Panc1 (cell line): ENCODE measurements around the gene WWOX. TPM values are rescaled to one million over a fixed set of nuclear protein-coding genes. Genes with fewer than 3 reads are reported as not detected.

ENCODE experiments used
- ATAC-seq: fragments of 200-7000 bp; cut with Tn5 transposase; 2 replicates; pipeline ENCODE4 v1.9.1; 2020; ENCODE audit warnings: mild to moderate bottlenecking, moderate library complexity
- BruUV-seq: library from RNA; stranded (reverse); fragments of 400-500 nt; replicated peaks from 2 replicates; lab custom pipeline; 2021; lab: Mats Ljungman, UMichigan
- CTCF ChIA-PET: fragments of 300-600 bp; sonication (Branson Sonifier 250); formaldehyde crosslinking; loops from one replicate; lab custom pipeline; 2022; ENCODE audit warnings: antibody characterized with exemption; lab: Charles Lee
- POLR2A ChIA-PET: fragments of 300-600 bp; sonication (Branson Sonifier 250); formaldehyde crosslinking; loops from one replicate; lab custom pipeline; 2022; ENCODE audit warnings: antibody characterized with exemption; lab: Charles Lee
- DNase-seq: peaks from one replicate; pipeline ENCODE4 v3.0.0-alpha.2; 2010; ENCODE audit warnings: low read depth, low spot score
- H3K27ac ChIP-seq: 2 replicates; pipeline ENCODE4 v1.5.1; 2011; ENCODE audit warnings: mild to moderate bottlenecking, low read length, inconsistent platforms
- H3K27me3 ChIP-seq: fragments of 200-500 bp; sonication (Bioruptor generic); 2 replicates; pipeline ENCODE4 v1.6.0; 2014; ENCODE audit warnings: low read length, inconsistent platforms; ENCODE audit not compliant: control insufficient read depth, insufficient read depth
- H3K36me3 ChIP-seq: fragments of 200-500 bp; sonication (Bioruptor generic); 2 replicates; pipeline ENCODE4 v1.5.1; 2014; ENCODE audit warnings: inconsistent platforms, mild to moderate bottlenecking, low read length, moderate library complexity; ENCODE audit not compliant: control insufficient read depth, insufficient read depth
- H3K4me1 ChIP-seq: 2 replicates; pipeline ENCODE4 v1.5.1; 2011; ENCODE audit warnings: inconsistent platforms, mild to moderate bottlenecking, low read length, moderate library complexity; ENCODE audit not compliant: control insufficient read depth, insufficient read depth
- H3K4me3 ChIP-seq, 2 experiments: 2 replicates each; pipeline ENCODE4 v1.5.1; 2011 to 2012; ENCODE audit warnings: low read depth in 2 of 2, low read length in 2 of 2, mild to moderate bottlenecking in 2 of 2, inconsistent platforms in 1 of 2, moderate library complexity in 1 of 2
- H3K9me3 ChIP-seq: fragments of 200-500 bp; sonication (Bioruptor generic); 2 replicates; pipeline ENCODE4 v1.5.1; 2014; ENCODE audit warnings: low read depth, mild to moderate bottlenecking, inconsistent platforms, low read length, moderate library complexity; ENCODE audit not compliant: control insufficient read depth, insufficient read depth
- CTCF ChIP-seq: fragments of 450-650 bp; IDR thresholded peaks from 2 replicates; pipeline ENCODE4 v1.5.1; 2017; ENCODE audit warnings: mild to moderate bottlenecking
- POLR2AphosphoS5 ChIP-seq: IDR thresholded peaks from 2 replicates; pipeline ENCODE4 v1.6.1; 2012; ENCODE audit warnings: mild to moderate bottlenecking, low read depth, low read length, moderate library complexity
- REST ChIP-seq, 2 experiments: IDR thresholded peaks; 2 replicates each; pipeline ENCODE4 v1.6.1; 2011 to 2012; ENCODE audit warnings: low read depth in 2 of 2, control low read depth in 1 of 2, low read length in 1 of 2, mild to moderate bottlenecking in 1 of 2, moderate library complexity in 1 of 2; ENCODE audit not compliant: insufficient read depth in 1 of 2
- SIN3A ChIP-seq: IDR thresholded peaks from 2 replicates; pipeline ENCODE4 v1.6.1; 2012; ENCODE audit warnings: low read depth, mild to moderate bottlenecking, low read length, moderate library complexity, borderline replicate concordance; ENCODE audit not compliant: insufficient read depth
- TCF7L2 ChIP-seq: IDR thresholded peaks from 2 replicates; pipeline ENCODE4 v1.6.1; 2011; ENCODE audit warnings: mild to moderate bottlenecking, low read depth, low read length, inconsistent platforms
- in situ Hi-C: cut with HindIII; loops from 2 replicates; pipeline ENCODE4 v1.10.0; 2016; ENCODE audit warnings: low sequenced_read_pairs, low pct_unique_long_range_greater_than_20kb
- intact Hi-C: fragments of 100-400 bp; cut with micrococcal nuclease; formaldehyde crosslinking; loops from one replicate; pipeline ENCODE4 v1.10.0; 2022; ENCODE audit not compliant: unreplicated experiment
- total RNA-seq: library from RNA; stranded (reverse); gene quantifications from one replicate; pipeline ENCODE4 v1.2.1, GENCODE V29; 2021; ENCODE audit not compliant: unreplicated experiment

WWOX gene
- total RNA-seq, 1 experiment from 2014 or later: 12.5 TPM

GRCh38 chr16:79077346-79077745 lies 977.9 kb downstream of the WWOX start:
- Histone ChIP-seq H3K4me1 (no peaks in the 10 kb centered on the region), H3K27me3 (no peaks in the 10 kb centered on the region; the same call in 1 of the 2 replicates), H3K27ac (no peak overlapping the region), H3K4me3 (no peak overlapping the region), H3K36me3 (no peaks in the 10 kb centered on the region), H3K9me3 (no peaks in the 10 kb centered on the region)
- ATAC-seq: no peak
- no peak for DNase-seq
- intact Hi-C loops: no loop called here
- in situ Hi-C loops: no loop called here
- no TSS peak for BruUV-seq
- CTCF ChIA-PET: no interaction called here
- TF ChIP-seq CTCF (no peak), POLR2AphosphoS5 (no peak), SIN3A (no peak), TCF7L2 (no peak), REST (IDR thresholded peaks at IDR 0.05; ENCODE audit: insufficient read depth in 1 of 2, low read depth in 2 of 2, low read length in 1 of 2) (no peak)
- POLR2A ChIA-PET: no interaction called here

- CTCF ChIA-PET: no interaction called here
- TF ChIP-seq POLR2AphosphoS5 (no peak), SIN3A (no peak), CTCF (no peak)
- in situ Hi-C loops: no loop called here
- DNase-seq (no peak), ATAC-seq (no peak)
- no peaks in the 10 kb centered on the region for H3K9me3 ChIP-seq
- no peaks in the 10 kb centered on the region for H3K4me1 ChIP-seq
- POLR2A ChIA-PET: no interaction called here
- no peaks in the 10 kb centered on the region; the same call in 1 of the 2 replicates for H3K27me3 ChIP-seq
- intact Hi-C loops: no loop called here
- no peak overlapping the region for H3K27ac ChIP-seq
- no TSS peak for BruUV-seq
- H3K4me3 ChIP-seq: no peak overlapping the region
- H3K36me3 ChIP-seq: no peaks in the 10 kb centered on the region
Observed at GRCh38 chr16:79079656-79080420, 980.4 kb downstream of the WWOX start.
